A549 (cell line): Measurements from ENCODE around the gene ZFHX3. TPM values are rescaled to one million over a fixed set of nuclear protein-coding genes. Genes with fewer than 3 reads are reported as not detected.
A peak's percentile ranks its signal among the peaks of the same experiment; 100 is the strongest.

ENCODE experiments used
- ATAC-seq, 2 experiments: fragments of 200-7000 bp in 1 of 2; fragments of >200 bp in 1 of 2; cut with Nextera tagmentation in 1 of 2; cut with Tn5 transposase in 1 of 2; 3 replicates each; pipeline versions ENCODE4 v1.8.0 to v1.9.1; 2018 to 2020; ENCODE audit warnings: mild to moderate bottlenecking in 1 of 2, moderate library complexity in 1 of 2
- CTCF ChIA-PET: fragments of 300-600 bp; sonication (Branson Sonifier 250); formaldehyde crosslinking; extraction: SDS; loops from one replicate; lab custom pipeline; 2021; ENCODE audit warnings: antibody characterized with exemption, inconsistent platforms; lab: Yijun Ruan, JAX
- POLR2A ChIA-PET: fragments of 350-600 bp; formaldehyde crosslinking; extraction: SDS; loops from one replicate; lab custom pipeline; 2021; ENCODE audit warnings: antibody characterized with exemption, inconsistent platforms; lab: Yijun Ruan, JAX
- DNase-seq, 2 experiments: peaks; one replicate each; pipeline versions ENCODE4 v3.0.0 to v3.0.0-alpha.2; 2011 to 2016; ENCODE audit warnings: low read depth in 1 of 2, low spot score in 1 of 2
- FAIRE-seq: peaks from 2 replicates; lab custom pipeline; 2011; peaks lifted over from hg19 to GRCh38; lab: Jason Lieb, UNC
- H3K27ac ChIP-seq, 2 experiments: fragments of >200 bp; sonication (Bioruptor Twin); formaldehyde crosslinking; 3 replicates each; pipeline ENCODE4 v1.5.1; 2016 to 2017
- H3K4me1 ChIP-seq: fragments of >200 bp; sonication (Bioruptor Twin); formaldehyde crosslinking; 3 replicates; pipeline ENCODE4 v1.6.1; 2016
- H3K4me2 ChIP-seq: fragments of >200 bp; sonication (Bioruptor Twin); formaldehyde crosslinking; 3 replicates; pipeline ENCODE4 v1.6.1; 2016
- H3K4me3 ChIP-seq: fragments of >200 bp; sonication (Bioruptor Twin); formaldehyde crosslinking; 3 replicates; pipeline ENCODE4 v1.5.1; 2016
- H3K9me3 ChIP-seq: fragments of >200 bp; sonication (Bioruptor Twin); formaldehyde crosslinking; 3 replicates; pipeline ENCODE4 v1.6.1; 2016
- BHLHE40 ChIP-seq: IDR thresholded peaks from 2 replicates; pipeline ENCODE4 v1.6.1; 2012; ENCODE audit warnings: low read depth, low read length, inconsistent platforms
- CEBPB ChIP-seq, 2 experiments: fragments of >200 bp in 1 of 2; sonication (Bioruptor Twin) in 1 of 2; formaldehyde crosslinking in 1 of 2; IDR thresholded peaks; 2 replicates each; pipeline ENCODE4 v1.6.1; 2012 to 2016
- CHD4 ChIP-seq: fragments of 200-600 bp; sonication (generic); IDR thresholded peaks from 2 replicates; pipeline ENCODE4 v1.6.1; 2016; ENCODE audit warnings: antibody characterized with exemption, mild to moderate bottlenecking, borderline replicate concordance
- CTCF ChIP-seq: fragments of >200 bp; sonication (Bioruptor Twin); formaldehyde crosslinking; IDR thresholded peaks from 3 replicates; pipeline ENCODE4 v1.5.1; 2016
- E2F6 ChIP-seq: IDR thresholded peaks from 2 replicates; pipeline ENCODE4 v1.6.1; 2012; ENCODE audit warnings: low read depth, borderline replicate concordance
- EP300 ChIP-seq, 2 experiments: fragments of >200 bp; sonication (Bioruptor Twin); formaldehyde crosslinking; IDR thresholded peaks; 2 replicates in 1 of 2; 3 replicates in 1 of 2; pipeline ENCODE4 v1.6.1; 2016 to 2017
- ESRRA ChIP-seq: fragments of 150-350 bp; IDR thresholded peaks from 2 replicates; pipeline ENCODE4 v1.6.1; 2014; ENCODE audit warnings: mild to moderate bottlenecking, low read length, borderline replicate concordance
- FOSB ChIP-seq: fragments of 250-450 bp; sonication (Bioruptor Pico); IDR thresholded peaks from 2 replicates; pipeline ENCODE4 v1.5.0; 2020; ENCODE audit warnings: mild to moderate bottlenecking, moderate library complexity
- FOSL2 ChIP-seq, 2 experiments: fragments of 450-650 bp in 1 of 2; fragments of >200 bp in 1 of 2; sonication (Bioruptor Twin) in 1 of 2; formaldehyde crosslinking; IDR thresholded peaks; 2 replicates each; pipeline versions ENCODE4 v1.5.0 to v1.6.1; 2016 to 2020; ENCODE audit warnings: mild to moderate bottlenecking in 1 of 2, moderate library complexity in 1 of 2
- GATA3 ChIP-seq: IDR thresholded peaks from 2 replicates; pipeline ENCODE4 v1.6.1; 2012; ENCODE audit warnings: borderline replicate concordance
- HOXB13 ChIP-seq: fragments of 250-450 bp; sonication (Bioruptor Pico); IDR thresholded peaks from 2 replicates; pipeline ENCODE4 v1.5.0; 2020; ENCODE audit warnings: low read depth, mild to moderate bottlenecking, moderate library complexity
- JUN ChIP-seq, 2 experiments: fragments of >200 bp; sonication (Bioruptor Twin); formaldehyde crosslinking; IDR thresholded peaks; 2 replicates in 1 of 2; 3 replicates in 1 of 2; pipeline ENCODE4 v1.6.1; 2016 to 2017
- JUNB ChIP-seq: fragments of >200 bp; sonication (Bioruptor Twin); formaldehyde crosslinking; IDR thresholded peaks from 2 replicates; pipeline ENCODE4 v1.6.1; 2016
- KDM1A ChIP-seq: fragments of 200-600 bp; sonication (generic); IDR thresholded peaks from 2 replicates; pipeline ENCODE4 v1.6.1; 2016; ENCODE audit warnings: low read depth, mild to moderate bottlenecking
- NFE2L2 ChIP-seq: fragments of 150-350 bp; conservative IDR thresholded peaks from 2 replicates; pipeline ENCODE4 v1.6.1; 2014; ENCODE audit warnings: low read length
- PHF8 ChIP-seq: fragments of 200-600 bp; sonication (generic); IDR thresholded peaks from 2 replicates; pipeline ENCODE4 v1.6.1; 2016; ENCODE audit warnings: low read depth, mild to moderate bottlenecking, antibody characterized with exemption, moderate library complexity, borderline replicate concordance
- POLR2A ChIP-seq: IDR thresholded peaks from 2 replicates; pipeline ENCODE4 v1.6.1; 2012; ENCODE audit warnings: mild to moderate bottlenecking, low read length
- POLR2AphosphoS2 ChIP-seq: conservative IDR thresholded peaks from 2 replicates; pipeline ENCODE4 v1.6.1; 2012; ENCODE audit warnings: low read length, improper control_type of control experiment, inconsistent platforms
- RAD21 ChIP-seq, 2 experiments: fragments of >200 bp in 1 of 2; sonication (Bioruptor Twin) in 1 of 2; formaldehyde crosslinking in 1 of 2; IDR thresholded peaks in 1 of 2; conservative IDR thresholded peaks in 1 of 2; 2 replicates in 1 of 2; 3 replicates in 1 of 2; pipeline ENCODE4 v1.6.1; 2012 to 2018; ENCODE audit warnings: inconsistent platforms in 1 of 2
- RCOR1 ChIP-seq: fragments of 150-350 bp; IDR thresholded peaks from 2 replicates; pipeline ENCODE4 v1.6.1; 2014; ENCODE audit warnings: antibody characterized with exemption, low read length, low read depth
- SREBF2 ChIP-seq: fragments of 450-650 bp; IDR thresholded peaks from 2 replicates; pipeline ENCODE4 v1.6.1; 2014; ENCODE audit warnings: mild to moderate bottlenecking, moderate library complexity
- TP53 ChIP-seq: fragments of 250-450 bp; sonication (Bioruptor Pico); IDR thresholded peaks from 2 replicates; pipeline ENCODE4 v1.5.0; 2021; ENCODE audit warnings: mild to moderate bottlenecking, moderate library complexity
- ZC3H11A ChIP-seq: fragments of 450-650 bp; IDR thresholded peaks from 2 replicates; pipeline ENCODE4 v1.6.1; 2014; ENCODE audit warnings: antibody characterized with exemption, mild to moderate bottlenecking
- ZSCAN20 ChIP-seq: fragments of 250-450 bp; sonication (Bioruptor Pico); IDR thresholded peaks from 2 replicates; pipeline ENCODE4 v1.8.0; 2022; ENCODE audit warnings: mild to moderate bottlenecking, moderate library complexity
- WGBS: methylation state at CpG from one replicate; pipeline ENCODE4 v1.1.6; 2017; ENCODE audit errors: missing lambda C conversion rate; 5-methylcytosine and 5-hydroxymethylcytosine counted together
- polyA plus RNA-seq, 4 experiments: library from polyadenylated mRNA; depleted of rRNA in 3 of 4; stranded (reverse); fragments of >200 nt; fragmentation: RNase III in 1 of 4; extraction: RNeasy Plus Mini Kit Qiagen cat#74134 plus additional on column Dnase treatment in 1 of 4; gene quantifications; 2 replicates in 3 of 4; 3 replicates in 1 of 4; pipeline ENCODE4 v1.2.3, GENCODE V29; 2011 to 2017

The ZFHX3 gene
- polyA plus RNA-seq, 2 of the 4 experiments (the other 2 are of a cell fraction), result 3.9 to 6.5 TPM

- no peak overlapping the region for H3K4me3 ChIP-seq
- no peak for TF ChIP-seq ESRRA
- no peak for TF ChIP-seq FOSL2 (IDR thresholded peaks at IDR 0.05)
- TF ChIP-seq FOSL2 (CRISPR knock-in tag; IDR thresholded peaks at IDR 0.05), result no peak
- no peak for TF ChIP-seq NFE2L2
- TF ChIP-seq PHF8, result no peak
- TF ChIP-seq ZSCAN20 (CRISPR knock-in tag), result no peak
- TF ChIP-seq ZC3H11A, result no peak
- no peak for TF ChIP-seq CEBPB (IDR thresholded peaks at IDR 0.05)
- no peak for TF ChIP-seq HOXB13 (CRISPR knock-in tag)
- no peak for TF ChIP-seq KDM1A
- no peak for TF ChIP-seq RCOR1
- TF ChIP-seq TP53, result no peak
- TF ChIP-seq SREBF2, result no peak
- H3K4me1 ChIP-seq, result no peaks in the 10 kb centered on the region
- ATAC-seq, result no peak
- FAIRE-seq, result no peak
- ChIA-PET POLR2A (no interaction called here), CTCF (interaction anchor here (1.4 to 2.0 kb wide), 2 partner anchors 26 to 64 kb away, joined by 4 to 9 read pairs; no protein-coding TSS in a partner anchor)
- WGBS, result 91% methylated on average over 21 of the region's 21 CpGs
- no peak overlapping the region for H3K4me2 ChIP-seq
- H3K9me3 ChIP-seq, result no peaks in the 10 kb centered on the region
- no peak for DNase-seq
- peak overlapping the region in 1 of 2 experiments; percentile 0; a peak in 1 of 6 replicates for H3K27ac ChIP-seq
Measured at GRCh38 chr16:72858665-72859493, 189.0 kb downstream of the ZFHX3 start.

- Histone ChIP-seq H3K4me3 (no peak overlapping the region), H3K9me3 (no peaks in the 10 kb centered on the region), H3K4me2 (no peak overlapping the region)
- CTCF ChIA-PET, result interaction anchor here (1.3 to 3.3 kb wide), 5 partner anchors 10 to 65 kb away, joined by 4 to 21 read pairs (median 4); no protein-coding TSS in a partner anchor
- WGBS, result 90% methylated on average over 14 of the region's 14 CpGs
- TF ChIP-seq BHLHE40 (no peak), JUN (IDR thresholded peaks at IDR 0.05) (no peak), POLR2A (no peak), FOSB (CRISPR knock-in tag) (no peak), ESRRA (no peak), HOXB13 (CRISPR knock-in tag) (no peak), GATA3 (no peak), EP300 (IDR thresholded peaks at IDR 0.05) (no peak), JUNB (no peak), POLR2AphosphoS2 (no peak), CHD4 (no peak)
- TF ChIP-seq, all 56 proteins: peak for 0
- no peak for DNase-seq
- no peaks in the 10 kb centered on the region for H3K4me1 ChIP-seq
- ATAC-seq, result no peak
- POLR2A ChIA-PET, result no interaction called here
- no peak overlapping the region for H3K27ac ChIP-seq
- FAIRE-seq, result no peak
Measured at GRCh38 chr16:72857834-72858664, 189.9 kb downstream of the ZFHX3 start.

GRCh38 chr16:72856797-72857196 lies 191.1 kb downstream of the ZFHX3 start:
- no peak overlapping the region for H3K4me2 ChIP-seq
- no peak for FAIRE-seq
- peak; percentile 30 to 43 for DNase-seq
- CTCF ChIA-PET, result interaction anchor here (0.6 to 3.3 kb wide), 9 partner anchors 9 to 274 kb away, joined by 3 to 21 read pairs (median 4); no protein-coding TSS in a partner anchor
- no peak overlapping the region for H3K27ac ChIP-seq
- no peak overlapping the region for H3K4me3 ChIP-seq
- peak; percentile 80 to 84 for ATAC-seq
- WGBS, result 42% methylated on average over 1 of the region's 1 CpG
- POLR2A ChIA-PET, result no interaction called here
- no peaks in the 10 kb centered on the region for H3K9me3 ChIP-seq
- no peaks in the 10 kb centered on the region for H3K4me1 ChIP-seq
- TF ChIP-seq E2F6, result no peak
- TF ChIP-seq RAD21 (conservative IDR thresholded peaks at IDR 0.05 in 1 of 2, IDR thresholded peaks at IDR 0.05 in 1 of 2), result peak in 1 of 2 experiments; percentile 17; a peak in 1 of 5 replicates
- peak; percentile 15; the same call in 1 of the 3 replicates for TF ChIP-seq CTCF
